Measurements from ENCODE around the gene ELF3.

GRCh38 chr1:202009326-202010179 is 834 bp upstream of the ELF3 start:
- TF ChIP-seq CTCF (IDR thresholded peaks at IDR 0.05) (peak; percentile 75 to 95 (median 91)), POLR2A (IDR thresholded peaks at IDR 0.05) (no peak)

Measured in esophagus squamous epithelium (tissue), 4 donors.